Measurements from ENCODE around the gene EXOC5.

DNA sequence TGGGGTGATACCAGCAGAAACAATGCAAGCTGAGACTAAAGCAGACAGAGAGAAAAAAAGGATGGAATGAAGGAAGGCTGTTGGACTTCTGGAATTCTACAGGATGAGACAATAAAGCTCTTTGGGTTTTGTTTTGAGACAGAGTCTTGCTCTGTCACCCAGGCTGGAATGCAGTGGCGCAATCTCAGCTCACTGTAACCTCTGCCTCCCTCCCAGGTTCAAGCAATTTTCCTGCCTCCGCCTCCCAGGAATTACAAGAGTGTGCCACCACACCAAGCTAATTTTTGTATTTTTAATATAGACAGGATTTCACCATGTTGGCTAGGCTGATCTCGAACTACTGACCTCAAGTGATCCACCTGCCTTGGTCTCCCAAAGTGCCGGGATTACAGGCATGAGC, 115.4 kb downstream of the EXOC5 start:
- TF ChIP-seq, protein P1, sequence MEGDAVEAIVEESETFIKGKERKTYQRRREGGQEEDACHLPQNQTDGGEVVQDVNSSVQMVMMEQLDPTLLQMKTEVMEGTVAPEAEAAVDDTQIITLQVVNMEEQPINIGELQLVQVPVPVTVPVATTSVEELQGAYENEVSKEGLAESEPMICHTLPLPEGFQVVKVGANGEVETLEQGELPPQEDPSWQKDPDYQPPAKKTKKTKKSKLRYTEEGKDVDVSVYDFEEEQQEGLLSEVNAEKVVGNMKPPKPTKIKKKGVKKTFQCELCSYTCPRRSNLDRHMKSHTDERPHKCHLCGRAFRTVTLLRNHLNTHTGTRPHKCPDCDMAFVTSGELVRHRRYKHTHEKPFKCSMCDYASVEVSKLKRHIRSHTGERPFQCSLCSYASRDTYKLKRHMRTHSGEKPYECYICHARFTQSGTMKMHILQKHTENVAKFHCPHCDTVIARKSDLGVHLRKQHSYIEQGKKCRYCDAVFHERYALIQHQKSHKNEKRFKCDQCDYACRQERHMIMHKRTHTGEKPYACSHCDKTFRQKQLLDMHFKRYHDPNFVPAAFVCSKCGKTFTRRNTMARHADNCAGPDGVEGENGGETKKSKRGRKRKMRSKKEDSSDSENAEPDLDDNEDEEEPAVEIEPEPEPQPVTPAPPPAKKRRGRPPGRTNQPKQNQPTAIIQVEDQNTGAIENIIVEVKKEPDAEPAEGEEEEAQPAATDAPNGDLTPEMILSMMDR (IDR thresholded peaks at IDR 0.05): no peak
- no peak for TF ChIP-seq ZFX (IDR thresholded peaks at IDR 0.05; ENCODE audit: borderline replicate concordance)

Measured in 22Rv1 (cell line).